ENCODE results near the gene SPTSSA.
"Not testable (repeated sequence)": the region's sequence is repeated elsewhere in the genome, so short reads cannot be mapped to it uniquely, and the experiment has no call there.

SPTSSA gene

DNA sequence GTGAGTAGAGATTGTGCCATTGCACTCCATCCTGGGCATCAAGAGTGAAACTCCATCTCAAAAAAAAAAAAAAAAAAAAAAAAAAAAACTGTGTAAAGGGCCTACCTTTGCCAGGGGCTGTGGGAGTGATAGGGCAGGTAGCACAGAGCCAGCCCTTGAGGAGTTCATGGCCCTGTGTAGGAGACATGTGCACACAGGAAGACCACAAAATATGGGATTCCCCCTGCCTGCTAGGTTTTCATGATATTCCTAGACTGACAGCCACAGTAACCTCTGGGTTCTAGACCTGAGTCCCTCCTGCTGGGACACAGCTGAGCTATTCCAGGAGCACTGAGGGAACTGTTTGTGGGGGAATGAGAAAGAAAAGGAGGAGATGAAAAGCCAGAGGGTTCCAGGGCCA lies 8.3 kb upstream of the SPTSSA start:
- no peak for DNase-seq

DNA sequence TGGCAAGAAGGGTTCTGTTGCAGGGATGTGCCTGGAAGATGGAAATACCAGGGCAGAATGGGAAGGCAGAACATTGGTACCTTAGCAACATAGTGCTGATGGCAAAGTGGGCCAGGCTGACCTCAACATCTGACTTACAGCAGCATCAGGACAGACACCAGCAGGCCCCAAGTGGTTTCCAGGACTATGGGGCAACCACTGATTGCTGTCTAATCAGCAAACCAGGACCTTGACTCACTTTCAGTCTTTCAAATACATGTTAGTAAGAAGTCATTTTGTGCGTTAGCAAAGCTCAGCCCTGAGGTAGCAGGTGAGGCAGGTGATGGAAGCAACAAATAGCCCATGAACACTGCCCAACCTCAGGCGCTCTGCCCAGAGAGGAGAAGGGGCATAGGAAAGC lies 4.7 kb upstream of the SPTSSA start:
- DNase-seq = no peak

DNA sequence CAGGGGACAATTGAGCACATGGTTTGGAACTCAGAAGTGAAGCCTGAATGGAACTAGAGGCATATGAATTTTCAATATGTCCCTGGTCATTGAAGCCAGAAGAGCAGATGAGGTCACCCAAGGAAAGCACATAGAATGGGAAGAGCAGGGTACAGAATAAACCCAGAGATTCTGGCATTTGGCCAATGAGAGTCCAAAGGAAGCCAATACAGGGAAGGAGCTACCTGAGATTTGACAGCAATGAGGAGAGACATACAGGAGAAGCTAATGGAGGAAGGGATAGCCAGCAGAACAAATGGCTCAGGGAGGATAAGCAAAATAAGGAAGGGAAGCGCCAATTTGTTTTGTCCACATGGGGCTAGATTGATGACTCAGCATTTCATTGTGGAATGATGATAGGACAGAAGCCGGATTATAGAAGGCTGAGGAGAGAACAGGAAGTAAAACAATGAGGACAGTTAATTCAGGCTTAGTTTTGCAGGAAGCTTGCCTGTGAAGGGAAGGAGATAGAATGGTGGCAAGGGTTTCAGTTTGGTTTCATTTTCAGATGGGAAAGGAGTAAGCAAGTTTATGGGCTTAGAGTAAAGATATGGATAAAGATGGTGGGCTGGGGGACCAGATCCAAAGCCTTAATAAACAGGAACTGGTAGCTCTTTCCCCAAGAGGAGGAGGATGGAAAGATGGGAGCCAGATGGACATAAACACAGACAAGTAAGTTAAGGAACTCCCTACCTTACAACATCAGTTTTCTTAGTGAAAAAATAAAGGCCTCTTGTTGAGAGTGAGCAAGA lies 3.2 kb upstream of the SPTSSA start:
- DNase-seq = no peak

DNA sequence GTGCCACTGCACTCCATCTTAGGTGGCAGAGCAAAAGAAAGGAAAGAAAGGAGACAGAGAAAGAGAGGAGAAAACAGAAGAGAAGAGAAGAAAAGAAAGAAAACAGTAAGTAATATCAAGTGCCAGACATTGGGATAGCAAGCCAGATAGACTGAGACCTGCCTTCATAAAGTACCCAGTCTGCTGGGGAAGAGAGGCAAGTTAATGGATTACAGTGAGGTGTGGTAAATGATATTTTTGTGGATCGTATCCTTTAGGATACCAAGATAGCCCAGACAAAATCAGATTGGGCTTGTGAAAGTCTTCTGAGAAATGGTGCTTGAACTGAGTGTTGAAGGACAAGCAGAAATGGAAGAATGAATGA lies 1.5 kb upstream of the SPTSSA start:
- no peak for DNase-seq

DNA sequence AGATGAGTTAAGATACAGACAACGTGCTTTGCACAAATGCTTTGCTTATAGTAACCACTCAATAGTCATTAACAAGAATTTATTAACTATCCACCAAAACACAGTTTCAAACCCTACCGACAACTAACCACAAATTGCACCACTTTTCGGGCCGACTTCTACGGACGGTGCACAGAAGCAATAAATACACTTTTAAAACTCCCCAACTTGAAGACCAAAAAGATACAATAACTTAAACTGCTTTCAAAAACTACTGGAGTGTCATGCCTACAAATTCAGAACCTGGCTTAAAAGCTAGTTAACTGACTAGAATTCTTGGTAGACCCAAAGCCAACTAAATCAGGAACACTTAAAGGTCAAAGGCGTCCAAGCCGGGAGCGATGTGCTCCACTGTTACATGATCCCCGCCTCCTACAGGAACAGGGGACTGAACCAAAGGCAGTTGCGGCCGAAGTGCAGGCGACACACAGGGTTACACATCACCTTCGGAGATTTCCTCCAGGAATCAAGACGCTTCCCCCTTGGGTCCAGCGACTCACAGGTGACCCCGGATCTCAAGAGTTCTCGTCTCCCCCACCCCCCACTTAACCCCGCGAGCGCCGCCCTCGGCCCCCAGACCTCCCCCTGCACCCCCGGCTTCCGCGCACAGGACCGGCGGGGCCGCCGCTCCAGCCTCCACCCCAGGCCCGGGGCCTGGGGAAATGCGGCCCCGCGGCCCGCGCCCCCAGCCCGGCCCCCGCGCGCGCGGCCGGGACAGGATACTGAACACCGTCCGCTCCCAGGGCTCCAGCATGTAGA lies 507 bp downstream of the SPTSSA start:
- peak; percentile 13 for DNase-seq

DNA sequence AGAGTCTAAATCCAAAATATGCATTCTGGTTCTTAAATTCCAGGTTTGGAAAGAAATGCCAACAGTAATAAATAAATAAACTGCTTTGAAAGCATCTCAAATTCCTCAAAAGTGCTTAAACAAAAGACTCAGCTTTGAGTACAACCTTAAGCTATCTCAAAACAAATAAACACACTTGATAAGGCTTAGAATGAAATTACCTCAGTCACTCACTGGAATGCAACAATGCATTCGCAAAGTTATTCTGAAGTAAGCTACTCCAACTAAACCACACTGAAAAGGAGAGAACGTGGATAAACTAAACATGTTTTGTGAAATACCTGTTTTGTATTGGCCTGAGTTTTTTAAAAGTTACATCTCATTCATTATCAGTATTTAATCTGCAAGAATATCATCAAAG lies 1.2 kb downstream of the SPTSSA start:
- no peak for DNase-seq

DNA sequence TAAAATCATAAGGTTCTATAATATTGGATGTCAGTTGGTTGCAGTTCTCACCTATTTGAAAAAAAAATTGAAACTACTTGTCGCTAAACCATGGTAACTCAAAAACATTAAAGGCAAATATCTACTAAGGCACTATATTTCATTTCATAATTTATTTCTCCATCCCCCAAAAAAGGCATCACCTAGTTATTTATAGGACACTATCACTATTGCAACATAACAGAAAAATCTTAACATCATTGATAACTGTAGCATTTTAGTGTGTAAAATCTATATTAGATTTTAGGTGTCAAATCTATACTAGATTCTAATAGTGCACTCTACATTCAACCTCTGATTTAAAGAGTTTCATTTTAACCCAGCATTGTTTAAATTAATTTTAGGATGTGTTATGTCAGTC lies 1.7 kb downstream of the SPTSSA start:
- DNase-seq = no peak

DNA sequence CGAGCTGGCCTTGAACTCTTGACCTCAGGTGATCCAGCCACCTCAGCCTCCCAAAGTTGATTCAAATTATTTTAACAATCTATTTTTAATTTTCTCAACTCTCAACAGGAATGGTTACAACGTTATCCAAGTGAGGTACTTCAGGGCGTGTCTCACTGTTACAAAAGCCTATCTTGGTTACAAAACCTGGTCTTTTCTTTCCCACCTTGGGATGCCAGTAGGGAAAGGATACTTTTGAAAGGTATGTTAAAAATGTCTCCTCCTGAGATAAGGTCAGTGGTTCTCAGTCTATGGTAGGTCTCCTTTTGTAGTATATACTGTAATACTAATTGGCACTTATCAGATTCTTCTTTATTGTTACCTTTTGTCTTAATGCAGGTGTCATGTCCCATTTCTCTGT lies 4.9 kb downstream of the SPTSSA start:
- DNase-seq = no peak

DNA sequence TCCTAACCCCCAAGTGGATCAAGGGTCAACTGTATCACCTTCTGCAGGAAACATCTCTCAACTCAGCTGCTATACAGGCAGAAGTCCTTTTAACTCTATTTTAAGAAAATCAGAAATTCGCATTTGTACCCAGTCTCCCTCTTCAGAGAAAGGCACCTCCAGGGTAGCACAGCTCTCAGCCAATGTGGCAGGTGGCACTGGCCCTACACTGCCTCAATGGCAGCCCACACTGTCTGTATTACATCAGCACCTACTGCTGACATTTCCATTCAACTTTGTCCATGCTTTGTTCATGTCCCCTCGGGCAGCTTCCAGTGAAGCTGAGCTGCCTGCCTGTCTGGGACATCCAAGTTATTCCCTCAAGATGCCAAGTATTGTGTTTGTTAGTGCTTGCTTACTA lies 8.8 kb downstream of the SPTSSA start:
- no peak for DNase-seq

DNA sequence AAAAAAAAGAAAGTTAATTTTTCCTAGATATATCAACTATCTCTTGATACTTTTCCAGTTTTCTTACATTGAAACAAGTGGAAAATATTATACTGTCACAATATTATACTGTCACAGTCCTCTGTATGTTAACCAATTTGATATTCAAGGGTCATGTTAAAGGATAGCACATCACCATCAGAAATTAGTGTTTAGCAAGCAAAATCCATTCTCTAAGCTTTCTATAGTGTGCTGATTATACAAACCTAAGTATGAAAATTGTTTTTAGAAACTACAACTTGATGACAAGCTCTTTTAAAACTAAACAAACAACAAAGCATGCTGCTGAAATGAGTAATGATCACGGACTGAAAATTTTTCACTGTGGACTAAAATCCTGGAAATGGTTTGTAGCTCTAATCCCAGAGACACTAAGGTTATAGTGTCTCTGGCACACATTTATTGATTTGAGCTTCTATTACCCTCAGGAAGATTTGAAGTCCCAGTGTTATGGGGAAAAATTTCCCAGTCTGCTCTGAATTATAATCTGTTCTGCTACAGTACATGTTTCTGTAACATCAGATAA lies 9.7 kb downstream of the SPTSSA start:
- no peak for DNase-seq

DNA sequence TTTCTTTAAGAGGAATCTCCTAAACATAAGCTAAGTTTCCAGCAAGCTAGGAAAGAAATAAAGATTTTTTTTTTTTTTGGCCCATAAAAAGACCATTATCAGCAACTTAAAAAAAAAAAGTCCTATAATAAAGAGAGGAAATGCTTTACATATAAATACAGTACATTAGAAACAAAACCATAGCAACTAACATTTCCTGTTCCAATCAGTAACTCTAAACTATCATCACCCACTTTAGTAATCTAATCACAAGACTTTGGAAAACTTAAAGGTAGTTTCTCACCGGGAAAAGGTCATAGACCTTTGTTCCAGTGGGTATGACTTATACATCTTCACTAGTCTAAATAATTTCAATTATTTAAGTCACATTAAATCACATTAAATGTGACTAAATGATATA lies 11.1 kb downstream of the SPTSSA start:
- DNase-seq = no peak

DNA sequence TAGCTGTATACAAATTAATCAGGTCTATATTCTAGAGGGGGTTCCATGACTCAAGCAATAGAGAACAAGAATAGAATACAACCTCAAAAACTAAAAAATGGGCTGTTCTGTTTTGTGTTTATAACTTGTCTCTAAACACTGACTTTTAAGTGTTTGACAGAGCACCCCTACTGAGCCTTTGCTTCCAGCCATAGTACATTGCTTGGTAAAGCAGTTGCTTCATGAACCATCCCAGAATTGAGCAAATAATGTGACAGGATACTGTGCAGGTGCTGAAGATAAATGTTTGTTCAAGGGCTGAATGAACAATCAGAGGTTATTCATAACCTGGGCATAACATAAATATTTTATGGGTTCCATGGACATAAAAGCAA lies 11.5 kb downstream of the SPTSSA start:
- no peak for DNase-seq

DNA sequence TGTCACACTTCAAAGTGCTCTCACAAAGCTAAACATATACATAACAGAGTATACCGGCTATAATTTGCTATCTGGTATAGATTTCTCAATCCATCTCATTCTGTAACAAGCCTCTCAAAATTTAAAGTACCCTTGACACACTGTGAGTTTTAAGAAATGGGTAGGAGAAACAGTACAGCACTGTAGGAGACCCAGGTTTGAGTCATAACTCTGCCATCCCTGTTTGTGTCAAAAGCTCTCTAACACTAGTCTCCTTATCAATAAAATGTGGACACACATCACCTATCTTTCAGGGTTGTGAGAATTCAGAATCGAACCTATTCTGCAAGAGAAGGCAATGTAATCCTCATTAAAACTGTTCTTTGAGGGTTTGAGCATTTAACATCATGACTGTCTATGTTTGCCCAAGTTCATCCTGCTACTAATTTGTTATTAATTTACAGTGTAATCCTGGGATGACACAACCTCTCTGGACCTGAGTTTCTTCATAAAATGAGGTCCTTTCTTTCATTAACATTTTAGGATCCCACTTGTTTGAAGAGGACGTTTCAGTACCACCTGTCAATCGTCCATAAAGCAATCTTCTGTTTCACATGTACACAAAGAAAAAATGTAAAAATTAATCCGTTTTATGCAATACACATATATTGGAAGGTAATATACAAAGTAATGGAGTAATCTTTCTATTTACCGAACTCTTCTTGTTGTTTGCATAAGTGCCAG lies 12.1 kb downstream of the SPTSSA start:
- DNase-seq = no peak

DNA sequence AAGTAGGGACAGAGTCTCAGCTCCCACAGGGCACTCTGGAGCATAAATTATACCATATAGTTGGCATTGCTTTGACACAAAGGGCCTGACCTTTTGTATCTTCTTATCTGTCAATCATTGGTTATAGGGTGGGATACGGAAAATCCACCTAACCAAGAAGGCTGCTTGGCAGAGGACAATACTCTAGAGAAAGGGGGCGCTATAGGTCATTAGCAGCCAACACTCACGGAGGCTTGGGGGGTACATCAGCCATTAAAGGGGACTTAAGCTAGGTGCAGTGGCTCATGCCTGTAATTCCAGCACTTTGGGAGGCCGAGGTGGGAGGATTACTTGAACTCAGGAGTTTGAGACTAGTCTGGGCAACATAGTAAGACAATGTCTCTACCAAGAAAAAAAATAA lies 22.9 kb downstream of the SPTSSA start:
- no peak for DNase-seq

DNA sequence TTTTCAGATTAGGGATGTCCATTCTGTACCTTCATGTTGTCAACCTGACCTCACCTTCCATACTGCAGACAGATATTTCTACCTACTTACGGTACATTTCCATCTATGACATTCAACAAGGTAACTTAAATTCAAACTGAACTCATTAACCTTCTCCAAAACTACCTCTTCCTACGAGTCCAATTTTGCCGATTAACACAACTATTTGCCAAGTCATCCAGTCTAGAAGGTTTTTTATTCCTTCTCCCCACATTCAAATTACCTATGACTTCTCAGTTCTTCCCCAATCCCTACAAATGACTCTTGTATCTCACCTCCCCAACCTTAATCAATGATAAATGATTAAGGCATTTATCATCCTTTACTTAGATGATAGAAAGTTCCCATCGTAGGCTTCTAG lies 23.6 kb downstream of the SPTSSA start:
- no peak for DNase-seq

DNA sequence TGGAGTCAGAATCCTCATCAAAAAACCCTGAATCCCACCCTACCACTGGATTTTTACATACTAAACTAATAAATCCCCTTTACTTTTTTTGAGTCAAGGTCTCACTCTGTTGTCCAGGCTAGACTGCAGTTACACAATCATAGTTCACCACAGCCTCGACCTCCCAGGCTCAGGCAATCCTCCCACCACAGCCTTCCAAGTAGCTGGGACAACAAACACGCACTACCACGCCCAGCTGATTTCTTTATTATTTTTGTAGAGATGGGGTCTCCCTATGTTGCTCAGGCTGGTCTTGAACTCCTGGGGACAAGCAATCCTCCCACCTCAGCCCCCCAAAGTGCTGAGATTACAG lies 24.3 kb downstream of the SPTSSA start:
- no peak for DNase-seq

DNA sequence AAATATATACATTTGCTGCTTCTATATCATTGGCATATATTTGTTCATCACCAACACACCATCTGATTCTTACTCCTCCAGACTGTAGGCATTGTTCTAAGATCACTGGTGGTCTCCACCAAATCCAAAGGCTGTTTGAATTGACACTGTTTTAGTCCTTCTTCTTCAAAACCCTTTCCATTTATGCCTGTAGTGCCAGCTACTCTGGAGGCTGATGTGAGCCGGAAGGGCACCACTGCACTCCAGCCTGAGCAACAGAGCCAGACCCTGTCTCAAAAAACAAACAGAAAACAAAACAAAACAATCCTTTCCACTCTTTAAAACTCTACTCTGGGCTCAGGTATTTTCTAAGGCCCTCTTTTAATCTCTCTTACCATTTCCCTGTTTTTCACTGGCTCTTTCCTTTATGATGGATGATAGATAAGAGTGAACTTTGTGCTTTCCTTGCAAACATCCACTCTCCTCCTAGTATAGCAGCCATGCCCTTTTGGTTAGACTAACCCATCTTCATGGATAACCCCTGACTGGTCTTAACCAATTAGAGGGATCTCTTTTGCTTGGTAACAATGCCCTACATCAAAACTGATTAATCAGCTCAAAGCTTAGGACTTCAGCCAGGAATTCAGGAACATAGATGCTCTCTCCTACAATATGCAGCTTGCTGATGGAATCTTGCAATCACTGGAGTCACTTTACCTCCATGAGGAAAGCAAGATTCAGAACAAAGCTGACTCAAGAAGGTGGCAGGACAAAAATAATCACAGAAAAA lies 24.9 kb downstream of the SPTSSA start:
- DNase-seq = no peak

DNA sequence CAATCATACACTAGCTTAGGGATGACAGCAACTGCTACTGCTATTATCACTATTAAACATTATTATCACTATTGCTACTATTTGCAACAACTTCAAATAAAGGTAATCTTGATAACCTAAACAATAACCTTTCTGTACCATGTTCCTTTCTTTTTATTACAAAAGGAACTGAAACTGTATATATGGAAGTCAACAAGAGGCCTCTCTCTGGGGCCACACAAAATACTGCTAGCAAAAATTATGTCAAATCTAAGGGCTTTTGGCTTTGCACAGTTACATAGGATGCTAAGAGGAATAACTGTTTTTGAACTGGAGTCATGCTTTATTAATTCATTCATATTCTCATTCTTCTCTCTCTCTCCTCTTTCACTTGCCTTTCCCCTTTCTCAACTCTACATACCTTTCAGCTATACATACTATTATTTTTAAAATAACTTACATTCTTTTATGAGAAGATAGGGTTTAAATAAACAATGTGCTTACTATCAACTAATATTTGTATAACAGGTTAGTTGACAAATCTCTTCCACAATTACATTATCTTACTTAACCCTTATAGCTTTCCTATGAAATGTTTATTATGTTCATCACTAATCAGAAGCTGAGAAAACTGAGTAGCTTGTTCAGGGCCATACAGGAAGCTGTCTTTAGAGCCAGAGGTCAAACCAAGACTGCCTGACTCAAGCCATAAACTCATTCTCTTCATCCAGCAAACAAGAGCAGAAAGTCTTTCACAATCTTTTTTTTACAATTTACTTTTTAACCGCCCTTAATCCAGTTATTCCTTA lies 25.7 kb downstream of the SPTSSA start:
- DNase-seq = no peak

DNA sequence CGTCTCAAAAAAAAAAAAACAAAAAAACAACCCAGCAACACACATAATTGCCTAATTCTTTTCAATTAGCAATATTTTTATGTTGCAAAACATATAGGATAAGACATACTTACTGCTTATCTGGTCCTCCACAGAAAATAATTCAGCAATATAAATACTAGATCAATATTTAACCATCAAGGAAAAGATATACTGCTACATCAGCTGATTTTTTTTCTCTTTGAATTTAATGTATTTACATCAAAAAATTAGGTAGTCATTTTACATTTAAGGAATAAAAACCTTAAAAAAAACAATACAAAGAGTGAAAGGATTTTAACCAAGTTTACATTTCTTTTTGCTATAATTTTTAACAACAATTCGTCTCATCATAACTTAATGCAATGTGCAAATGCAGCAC lies 28.1 kb downstream of the SPTSSA start:
- no peak for DNase-seq

DNA sequence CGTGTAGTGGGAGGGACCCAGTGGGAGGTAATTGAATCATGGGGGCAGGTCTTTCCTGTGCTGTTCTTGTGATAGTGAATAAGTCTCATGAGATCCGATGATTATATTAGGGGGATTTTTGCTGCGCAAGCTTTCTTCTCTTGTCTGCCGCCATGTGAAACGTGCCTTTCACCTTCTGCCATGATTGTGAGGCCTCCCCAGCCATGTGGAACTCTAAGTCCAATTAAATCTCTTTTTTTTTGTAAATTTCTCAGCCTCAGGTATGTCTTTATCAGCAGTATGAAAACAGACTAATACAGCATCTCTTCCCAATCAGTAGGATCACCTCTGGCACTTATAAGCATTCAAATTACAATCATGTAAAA lies 34.0 kb downstream of the SPTSSA start:
- not testable (repeated sequence) for DNase-seq

DNA sequence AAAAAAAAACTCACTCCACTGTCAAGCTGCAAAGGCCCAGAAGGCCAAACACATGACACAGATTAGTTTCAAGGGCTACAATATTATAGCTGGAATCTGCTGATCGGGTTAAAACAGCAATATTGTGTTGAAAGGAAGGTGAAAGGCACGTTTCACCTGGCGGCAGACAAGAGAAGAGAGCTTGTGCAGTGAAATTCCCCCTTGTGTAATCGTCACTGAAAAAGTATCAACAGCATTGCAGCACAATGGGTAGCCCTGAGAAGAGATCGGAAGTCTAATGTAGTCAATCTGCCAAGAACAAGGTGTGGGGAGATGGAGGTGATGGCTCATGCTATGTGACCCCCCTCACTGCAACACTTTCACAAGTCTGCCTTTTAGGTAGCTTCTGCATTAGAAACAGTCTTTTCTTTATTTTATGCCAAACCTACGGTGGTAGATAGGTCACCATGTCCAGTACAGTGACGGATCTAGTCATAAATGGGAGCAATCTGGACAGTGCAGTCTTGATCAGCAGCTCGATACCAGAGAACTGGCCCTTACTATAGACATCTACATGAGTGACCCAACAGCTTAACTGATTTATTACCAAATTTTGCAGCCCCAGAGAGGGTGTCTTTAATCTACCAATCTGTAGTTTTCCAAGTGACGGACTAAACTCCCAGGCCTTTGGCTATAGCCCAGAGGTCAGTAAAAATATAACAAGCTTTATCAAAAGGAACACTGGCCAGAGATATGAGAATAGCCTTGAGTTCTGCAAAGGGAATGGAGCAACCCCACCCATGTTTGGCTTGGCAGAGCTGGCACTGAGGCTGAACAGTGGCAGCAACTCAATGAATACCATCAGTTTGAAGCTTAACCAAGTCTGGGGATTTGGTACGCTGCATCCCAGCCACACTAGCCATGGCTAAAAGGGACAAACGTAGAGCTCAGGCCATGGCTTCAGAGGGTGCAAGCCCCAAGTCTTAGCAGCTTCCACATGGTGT lies 35.4 kb downstream of the SPTSSA start:
- DNase-seq = no peak

Measured in activated CD4-positive, alpha-beta T cell treated with anti-CD3 and anti-CD28 coated beads, Interleukin-2, amount 50 U/mL, for 1 hour (primary cell).